Umbilical cord (tissue), 2 donors: Measurements from ENCODE around the gene CYB561D2. TPM values are rescaled to one million over a fixed set of nuclear protein-coding genes. Genes with fewer than 3 reads are reported as not detected.

Experiments used
- DNase-seq: peaks from one replicate; pipeline ENCODE4 v3.0.0-alpha.2; 2015; ENCODE audit warnings: low spot score
- total RNA-seq: library from RNA; depleted of rRNA; stranded (reverse); fragments of >200 nt; gene quantifications from one replicate; pipeline ENCODE4 v1.2.3, GENCODE V29; 2014; ENCODE audit warnings: low replicate concordance; ENCODE audit not compliant: insufficient read depth

Gene CYB561D2
- total RNA-seq, 1 donor from 2014 or later, result 15.4 TPM

DNA sequence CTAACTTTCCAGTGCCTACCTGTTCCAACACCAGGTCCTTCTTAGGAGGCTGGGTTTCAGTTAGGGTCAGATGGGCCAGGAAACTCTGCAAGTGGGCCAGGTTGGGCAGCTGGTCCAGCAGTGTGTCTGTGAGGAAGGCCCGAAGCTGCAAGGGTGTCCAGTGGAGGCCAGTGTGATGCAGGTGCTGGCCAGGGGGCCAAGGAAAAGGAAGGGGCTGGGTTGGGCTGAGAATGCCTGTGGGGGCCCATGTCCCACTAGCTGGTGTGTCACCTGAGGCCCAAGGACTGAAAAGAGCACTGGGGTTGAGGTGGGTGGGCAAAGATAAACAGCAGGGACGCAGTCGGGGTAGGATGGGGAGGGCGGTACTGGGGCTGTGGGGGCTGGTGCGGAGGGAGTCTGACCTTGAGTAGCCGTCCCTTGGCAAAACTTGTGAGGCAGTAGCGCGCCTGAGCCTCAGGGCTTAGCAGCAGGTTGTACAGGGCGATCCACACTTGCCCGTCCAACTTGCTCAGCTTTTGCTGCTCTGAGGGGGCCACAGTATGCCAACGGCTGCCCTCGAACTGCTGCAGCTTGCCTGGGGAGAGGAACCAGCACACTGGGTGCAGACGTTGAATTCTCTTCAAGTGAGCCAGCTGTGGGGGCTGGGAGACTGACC, 8.5 kb upstream of the CYB561D2 start:
- DNase-seq, result no peak

DNA sequence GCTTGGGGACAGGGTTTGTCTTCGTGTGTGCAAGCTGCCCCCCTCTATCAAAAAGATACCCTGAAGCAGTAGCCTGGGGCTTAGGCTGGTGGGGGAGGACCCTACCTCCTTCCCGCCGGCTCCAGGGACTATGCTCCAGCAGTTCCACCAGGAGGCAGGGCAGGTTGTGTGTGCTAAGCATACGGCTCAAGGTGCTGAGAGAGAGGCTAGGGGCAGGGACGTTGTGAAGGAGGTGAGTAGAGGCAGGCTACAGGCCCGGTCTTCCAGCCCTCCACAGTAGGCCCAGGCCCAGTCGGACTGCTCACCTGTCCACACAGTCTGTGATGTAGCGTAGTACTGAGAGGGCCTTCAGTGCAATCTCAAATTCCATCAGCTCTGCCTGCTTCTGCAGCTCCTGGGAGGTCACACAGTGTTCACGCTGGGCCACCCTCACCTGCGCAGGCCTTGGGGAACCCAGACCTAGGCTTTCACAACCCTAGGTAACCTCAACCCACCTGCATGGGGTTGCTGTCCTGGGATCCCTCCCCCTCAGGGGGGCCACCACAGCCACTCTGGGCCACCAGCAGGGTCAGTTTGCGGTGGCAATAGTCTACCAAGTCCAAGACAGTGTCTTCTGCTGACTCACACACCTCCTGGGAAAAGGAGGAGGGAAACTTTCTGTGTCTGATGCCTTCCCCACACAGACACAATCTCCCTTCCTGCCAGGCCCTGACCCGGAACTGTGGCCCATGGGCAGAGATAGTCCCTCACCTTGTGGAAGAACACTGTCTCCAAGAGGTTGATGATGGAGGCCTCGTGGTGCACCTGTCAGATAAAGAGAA, 7.6 kb upstream of the CYB561D2 start:
- DNase-seq, result no peak

DNA sequence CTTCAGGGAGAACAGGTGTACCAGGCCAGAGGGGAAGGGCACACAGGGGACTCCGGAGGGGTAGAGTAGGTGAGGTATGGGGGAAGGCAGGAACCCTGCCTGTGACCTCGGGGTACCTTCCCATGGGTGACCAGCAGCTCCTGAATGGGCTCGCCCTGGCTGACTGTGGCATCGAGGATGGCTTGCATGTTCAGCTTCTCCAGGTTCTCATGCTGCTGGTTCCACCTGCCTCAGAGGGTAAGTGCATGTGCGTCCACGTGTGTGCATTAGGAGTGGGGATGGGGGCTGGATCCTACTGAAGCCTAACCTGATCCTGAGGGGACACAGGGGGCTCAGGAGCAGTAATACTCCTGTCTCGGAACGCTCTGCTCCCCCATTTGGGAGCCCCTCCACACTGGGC, 5.7 kb upstream of the CYB561D2 start:
- DNase-seq, result no peak

DNA sequence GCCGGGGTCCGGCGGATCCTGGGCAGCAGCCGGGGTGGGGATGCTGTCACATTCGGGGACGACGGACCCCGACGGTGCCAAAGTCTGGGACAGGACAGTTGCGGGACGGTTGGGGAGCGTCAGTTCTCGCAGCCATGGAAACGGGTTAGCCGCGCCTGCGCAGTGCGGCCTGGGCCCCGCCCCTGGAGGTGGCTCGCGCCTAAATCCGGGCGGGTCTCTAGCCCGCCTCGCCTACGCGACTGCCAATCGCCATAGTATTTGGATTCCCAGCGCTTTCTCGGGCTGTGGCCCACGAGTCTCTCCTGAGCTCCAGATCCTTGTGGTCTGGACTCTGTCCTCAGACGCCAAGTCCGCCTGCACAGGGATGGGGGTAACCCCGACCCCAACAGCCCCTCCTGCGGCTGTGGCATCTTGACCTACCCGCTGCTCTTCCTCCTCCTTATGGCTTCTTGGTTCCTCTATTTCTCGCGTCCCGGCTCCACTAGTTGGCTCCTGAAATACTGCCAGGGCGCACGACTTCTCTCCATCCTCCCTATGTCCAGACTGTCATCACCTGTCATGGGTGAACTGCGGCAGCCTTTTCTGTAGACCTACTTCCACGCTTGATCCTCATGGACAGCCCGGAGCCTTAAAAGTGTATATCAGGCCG, 5.0 kb upstream of the CYB561D2 start, which contains the start of gene ZMYND10:
Gene ZMYND10 (minus strand): TSS at position 147 of the 649 bp plus-strand sequence. CDS start 153 bp downstream, outside the sequence.
- peak; percentile 58 for DNase-seq

DNA sequence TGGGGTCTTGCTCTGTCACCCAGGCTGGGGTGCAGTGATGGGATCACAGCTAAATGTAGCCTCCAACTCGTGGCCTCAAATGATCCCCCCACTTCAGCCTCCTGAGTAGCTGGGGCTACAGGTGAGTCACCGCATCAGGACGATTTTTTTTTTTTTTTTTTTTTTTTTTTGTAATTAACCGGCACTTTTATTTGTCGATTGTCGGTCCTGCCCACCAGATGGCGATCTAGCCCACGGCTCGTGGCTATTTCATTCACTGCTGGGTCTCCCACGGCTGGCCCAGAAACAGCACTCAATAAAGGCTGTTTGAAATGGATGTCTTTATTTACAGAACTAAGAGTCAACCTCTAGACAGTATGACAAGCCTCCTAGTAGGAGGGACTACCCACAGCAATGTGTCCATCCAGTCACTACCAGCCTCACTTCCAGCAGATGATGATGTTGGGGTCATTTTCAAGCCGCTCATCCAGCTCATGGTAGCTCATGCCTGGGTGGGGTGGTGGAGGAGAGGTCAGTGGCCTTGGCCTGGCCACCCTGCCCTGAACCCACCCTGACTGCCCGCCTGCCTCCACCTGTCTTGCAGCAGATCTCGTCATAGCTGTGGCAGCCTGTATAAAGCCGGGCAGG, 3.4 kb upstream of the CYB561D2 start:
- DNase-seq, result peak; percentile 65

DNA sequence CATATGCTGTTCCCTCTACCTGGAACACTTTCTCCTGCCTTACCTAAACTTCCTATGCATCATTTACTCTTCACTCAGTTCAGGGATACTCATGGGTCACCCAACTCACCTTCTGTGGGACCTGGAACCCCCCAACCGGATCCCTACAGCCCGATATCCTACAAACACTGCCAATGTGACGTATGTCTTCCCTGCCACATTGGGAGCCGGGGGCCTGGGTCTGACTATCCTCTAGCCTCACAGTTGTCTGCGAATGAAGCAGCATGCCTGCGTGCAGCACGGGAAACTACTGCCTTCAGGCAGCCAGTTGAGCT, 492 bp upstream of the CYB561D2 start:
- DNase-seq, result no peak

DNA sequence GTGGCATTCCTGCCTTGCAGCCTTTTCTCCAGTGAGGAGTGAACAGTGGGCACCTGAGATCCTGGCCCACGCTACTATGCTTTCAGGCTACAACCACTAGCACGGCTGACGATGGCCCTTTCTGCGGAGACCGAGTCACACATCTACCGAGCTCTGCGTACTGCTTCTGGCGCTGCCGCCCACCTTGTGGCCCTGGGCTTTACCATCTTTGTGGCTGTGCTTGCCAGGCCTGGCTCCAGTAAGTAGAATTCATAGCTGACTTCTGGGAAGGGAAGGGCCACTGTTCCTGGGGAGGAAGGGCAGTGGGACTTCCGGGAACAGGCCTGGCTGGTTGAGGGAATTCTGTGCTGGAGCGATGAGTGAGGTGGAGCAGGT, 648 bp downstream of the CYB561D2 start:
- no peak for DNase-seq

DNA sequence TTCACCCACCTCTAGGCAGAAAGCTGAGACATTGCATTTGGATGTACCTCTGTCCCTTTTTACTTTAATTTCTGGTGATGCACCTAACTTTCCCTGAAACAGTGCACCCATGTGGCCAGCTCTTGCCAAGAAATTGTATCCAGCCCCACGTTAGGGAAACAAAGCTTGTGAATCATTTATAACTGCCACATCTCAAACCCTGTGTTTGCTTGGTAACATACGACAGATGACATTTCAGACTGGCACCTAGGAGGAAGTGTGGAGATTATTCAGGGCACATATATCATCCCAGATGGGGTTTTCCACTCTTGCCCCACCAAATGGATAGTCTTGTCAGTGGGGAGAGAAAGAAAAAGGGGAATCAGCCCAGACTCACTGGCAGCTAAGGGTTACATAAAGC, 2.1 kb downstream of the CYB561D2 start:
- no peak for DNase-seq

DNA sequence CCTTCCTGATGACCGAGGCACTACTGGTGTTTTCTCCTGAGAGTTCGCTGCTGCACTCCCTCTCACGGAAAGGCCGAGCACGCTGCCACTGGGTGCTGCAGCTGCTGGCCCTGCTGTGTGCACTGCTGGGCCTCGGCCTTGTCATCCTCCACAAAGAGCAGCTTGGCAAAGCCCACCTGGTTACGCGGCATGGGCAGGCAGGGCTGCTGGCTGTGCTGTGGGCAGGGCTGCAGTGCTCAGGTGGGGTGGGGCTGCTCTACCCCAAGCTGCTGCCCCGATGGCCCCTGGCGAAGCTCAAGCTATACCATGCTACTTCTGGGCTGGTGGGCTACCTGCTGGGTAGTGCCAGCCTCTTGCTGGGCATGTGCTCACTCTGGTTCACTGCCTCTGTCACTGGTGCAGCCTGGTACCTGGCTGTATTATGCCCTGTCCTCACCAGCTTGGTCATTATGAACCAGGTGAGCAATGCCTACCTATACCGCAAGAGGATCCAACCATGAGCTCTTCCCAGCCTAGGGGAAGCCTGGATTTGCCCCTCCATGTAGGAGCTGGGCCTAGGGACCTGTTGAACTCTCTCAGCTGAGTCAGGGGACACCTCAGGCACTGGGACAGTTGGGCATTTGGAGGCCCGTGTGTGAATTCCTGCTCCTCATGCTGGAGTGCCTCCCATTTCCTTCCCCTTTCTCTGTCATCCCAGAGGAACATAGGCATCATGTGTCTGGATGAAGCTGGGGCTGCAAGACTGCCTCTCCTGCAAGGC, 2.8 kb downstream of the CYB561D2 start:
- DNase-seq, result no peak

DNA sequence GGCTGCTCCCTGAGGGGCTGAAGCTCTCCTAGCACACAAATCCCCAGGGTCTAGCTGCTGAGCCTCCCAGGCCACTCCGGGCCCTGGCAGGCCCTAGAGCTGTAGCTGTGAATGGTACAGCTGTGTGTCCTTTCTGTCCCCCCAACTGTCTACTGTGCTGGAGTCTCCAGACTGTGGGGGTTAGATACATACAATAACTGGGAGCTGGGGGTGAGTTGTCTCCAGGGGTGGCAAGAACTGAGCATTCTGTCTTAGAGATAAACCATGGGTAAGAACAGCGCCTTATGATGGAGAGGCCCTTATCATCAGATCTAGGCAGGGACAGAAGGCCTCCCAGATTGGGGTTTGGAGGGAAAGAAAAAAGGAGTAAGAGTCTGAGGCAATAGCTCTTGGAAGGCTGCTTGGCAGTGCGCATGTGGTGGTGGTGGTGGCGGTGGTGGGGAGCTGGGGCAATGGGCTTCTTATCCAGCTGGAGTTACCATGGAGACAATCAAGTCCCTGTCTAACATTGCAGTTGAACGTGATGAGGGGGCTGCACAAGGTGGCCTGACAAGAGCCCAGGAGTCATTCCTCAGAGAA, 3.6 kb downstream of the CYB561D2 start:
- DNase-seq, result no peak

DNA sequence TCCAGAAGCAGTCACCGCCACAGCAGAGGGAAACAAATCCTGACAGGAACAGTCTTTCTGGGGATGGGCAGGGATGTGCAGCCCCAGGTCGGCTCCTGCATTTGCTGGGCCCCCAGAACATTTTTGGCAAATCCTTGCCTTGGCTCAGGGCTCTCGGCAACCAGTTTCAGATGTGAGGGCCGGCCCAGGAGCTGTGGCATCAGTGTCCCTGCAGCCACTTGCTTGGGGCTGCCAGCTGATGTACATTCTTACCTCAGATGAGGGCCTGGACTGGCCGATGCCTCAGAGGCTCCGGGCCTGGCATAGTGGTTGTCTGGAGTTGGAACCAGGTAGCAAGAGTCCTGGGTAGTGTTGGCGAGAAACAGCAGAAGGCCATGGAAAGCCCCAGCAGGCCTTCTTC, 4.2 kb downstream of the CYB561D2 start:
- no peak for DNase-seq

DNA sequence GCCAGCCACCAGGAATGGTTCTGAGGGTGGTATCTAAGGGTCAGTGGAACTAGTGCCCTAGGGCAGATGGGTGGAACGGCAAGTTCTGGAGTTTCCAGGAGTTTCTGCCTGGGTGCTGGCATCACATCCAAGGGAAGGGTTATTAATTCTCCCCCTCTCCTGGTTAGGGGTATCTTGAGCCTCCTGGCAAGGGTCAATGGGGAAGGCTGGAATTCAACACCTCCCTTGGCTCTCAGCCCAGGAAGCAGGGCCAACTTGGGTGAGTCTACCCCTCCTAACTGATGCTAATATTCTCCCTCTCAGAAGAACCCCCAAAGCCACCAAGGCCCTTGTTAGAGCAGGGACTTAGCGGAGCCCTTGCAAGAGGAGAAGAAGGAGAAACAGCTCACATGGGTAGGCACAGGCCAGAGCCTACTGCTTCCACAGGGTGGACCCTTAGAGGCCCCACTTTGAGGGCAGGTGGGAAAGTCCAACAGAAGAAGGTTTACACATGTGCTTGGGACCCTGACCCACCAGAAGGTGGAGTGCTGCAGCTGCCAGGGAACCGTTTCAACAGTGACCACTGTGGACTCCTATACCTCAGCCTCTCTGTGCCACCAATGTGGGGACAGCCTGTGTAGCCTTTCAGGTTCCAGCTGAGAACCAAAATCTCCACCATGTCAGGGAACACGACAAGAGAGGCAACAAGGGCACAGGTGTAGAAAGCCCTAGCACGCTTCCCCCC, 5.3 kb downstream of the CYB561D2 start:
- no peak for DNase-seq

DNA sequence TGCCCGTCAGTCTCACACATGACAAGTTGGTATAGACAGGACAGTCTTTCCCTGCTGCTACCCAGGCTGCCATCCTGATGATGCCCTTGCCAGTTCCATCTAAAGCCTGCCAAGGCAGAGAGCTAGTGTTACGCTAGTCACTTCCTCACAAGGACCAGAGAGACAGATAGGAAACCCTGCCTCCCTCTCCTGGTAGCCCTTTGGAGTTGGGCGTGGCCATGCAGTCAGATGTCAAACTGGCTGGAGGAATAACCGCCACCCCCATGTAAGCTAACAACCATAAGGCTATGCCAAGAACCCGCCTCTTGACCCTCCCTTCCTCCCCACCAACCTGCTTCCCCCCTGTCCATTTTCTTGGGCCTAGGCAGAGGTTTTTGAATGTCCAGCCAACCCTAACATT, 5.9 kb downstream of the CYB561D2 start:
- DNase-seq, result no peak

DNA sequence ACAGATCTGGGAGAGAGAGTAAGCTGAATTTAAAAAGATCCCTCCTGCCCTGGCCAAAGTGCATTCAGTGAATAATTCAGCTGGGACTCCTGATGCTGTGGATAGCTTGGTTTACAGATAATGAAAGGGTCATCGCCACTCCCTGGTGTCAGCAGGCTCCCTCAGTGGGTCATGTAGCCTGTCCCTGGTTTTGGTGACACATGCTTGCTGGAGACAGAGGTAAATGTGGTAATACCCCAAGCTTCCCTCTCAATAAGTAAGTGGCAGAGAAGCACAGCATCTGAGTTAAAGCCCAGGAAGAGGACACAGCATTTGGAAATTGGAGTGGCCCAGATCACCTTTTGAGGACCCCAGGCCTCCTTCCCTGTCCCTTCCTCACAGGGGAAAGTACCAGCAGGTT, 6.8 kb downstream of the CYB561D2 start:
- no peak for DNase-seq

DNA sequence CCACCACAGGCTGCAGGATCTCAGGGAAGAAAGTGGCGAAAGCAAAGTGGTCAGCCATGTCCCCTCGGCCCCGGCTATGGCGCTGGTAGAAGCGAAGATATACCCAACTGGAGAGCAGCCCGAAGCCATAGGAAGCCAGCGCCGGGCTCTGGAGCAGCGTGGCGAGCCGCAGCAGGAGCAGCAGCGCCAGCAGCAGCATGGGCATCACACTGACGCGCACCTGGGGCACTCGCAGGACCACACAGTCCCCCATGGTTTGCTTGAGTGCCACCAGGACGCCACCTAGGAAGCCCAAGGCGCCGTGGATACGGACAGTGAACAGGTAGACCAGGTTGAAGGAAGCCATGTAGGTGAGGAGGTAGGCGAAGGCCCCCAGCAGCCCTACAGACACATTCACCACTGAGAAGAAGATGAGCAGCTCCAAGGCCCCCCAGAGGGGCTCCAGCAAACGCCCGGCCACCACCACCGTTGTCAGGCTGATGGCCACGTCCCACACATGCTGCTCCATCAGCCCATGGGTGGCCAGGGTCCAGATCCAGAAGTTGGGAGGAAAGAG, 7.8 kb downstream of the CYB561D2 start:
- DNase-seq, result no peak

DNA sequence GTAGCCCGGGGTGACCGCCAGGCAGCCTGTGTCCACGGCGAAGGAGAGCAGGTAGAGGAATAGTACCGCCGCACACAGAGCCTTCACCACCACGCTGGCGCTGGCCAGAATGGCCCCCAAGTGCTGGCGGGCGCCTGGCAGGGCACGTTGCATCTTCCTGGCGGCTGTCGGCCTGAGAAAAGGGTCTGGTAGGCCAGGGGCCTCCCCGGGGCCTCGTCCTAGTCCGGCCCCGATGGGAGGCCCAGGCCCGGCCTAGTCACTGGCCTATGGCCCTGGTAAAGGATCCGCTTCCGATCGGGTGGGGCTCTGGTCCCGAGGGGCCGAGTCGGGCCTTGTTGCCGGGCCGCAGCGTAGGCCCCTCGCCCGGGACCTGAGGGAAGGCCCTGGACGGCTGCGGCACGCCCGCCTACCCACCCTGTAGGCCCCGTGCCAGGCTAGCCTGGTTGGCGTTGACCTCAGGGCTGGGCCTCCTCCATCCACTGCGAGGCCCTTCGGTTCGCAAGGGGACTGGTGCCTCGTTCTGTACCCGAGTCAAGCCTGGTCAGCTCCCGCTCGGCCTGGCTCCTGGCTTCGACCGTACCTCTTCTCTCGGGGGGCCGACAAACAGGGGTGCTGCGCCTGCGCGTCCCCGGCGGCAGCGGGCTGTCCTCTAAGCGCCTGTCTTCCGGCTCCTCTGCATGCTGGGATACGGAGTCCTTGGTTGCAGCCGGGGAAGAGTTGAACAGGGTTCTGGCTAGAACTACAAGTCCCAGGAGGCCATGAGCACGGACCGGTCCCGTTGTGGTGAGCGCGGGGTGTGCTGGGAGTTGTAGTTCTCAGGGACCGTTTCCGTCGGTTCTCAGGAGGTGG, 8.5 kb downstream of the CYB561D2 start, which contains the start of gene TMEM115:
Gene TMEM115 (minus strand): TSS at position 611 of the 849 bp plus-strand sequence. CDS start 458 bp downstream, at position 153.
- peak; percentile 100 for DNase-seq

DNA sequence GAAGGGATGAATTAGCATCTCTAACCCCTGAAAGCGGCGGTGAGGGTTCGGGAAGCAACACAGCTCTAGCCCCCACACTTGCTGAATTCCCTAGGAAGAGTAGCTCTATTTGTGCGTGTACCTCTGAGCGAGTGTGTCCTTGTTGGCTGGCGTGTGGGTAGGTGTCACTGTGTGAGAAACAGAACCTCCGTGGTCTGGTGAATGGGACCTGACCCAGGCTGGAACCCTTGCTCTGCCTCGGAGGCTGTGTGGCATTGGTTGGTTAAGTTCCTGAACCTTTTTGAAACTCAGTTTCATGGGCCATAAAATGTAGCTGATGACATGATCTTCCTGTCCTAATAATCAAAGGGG, 9.1 kb downstream of the CYB561D2 start:
- no peak for DNase-seq

DNA sequence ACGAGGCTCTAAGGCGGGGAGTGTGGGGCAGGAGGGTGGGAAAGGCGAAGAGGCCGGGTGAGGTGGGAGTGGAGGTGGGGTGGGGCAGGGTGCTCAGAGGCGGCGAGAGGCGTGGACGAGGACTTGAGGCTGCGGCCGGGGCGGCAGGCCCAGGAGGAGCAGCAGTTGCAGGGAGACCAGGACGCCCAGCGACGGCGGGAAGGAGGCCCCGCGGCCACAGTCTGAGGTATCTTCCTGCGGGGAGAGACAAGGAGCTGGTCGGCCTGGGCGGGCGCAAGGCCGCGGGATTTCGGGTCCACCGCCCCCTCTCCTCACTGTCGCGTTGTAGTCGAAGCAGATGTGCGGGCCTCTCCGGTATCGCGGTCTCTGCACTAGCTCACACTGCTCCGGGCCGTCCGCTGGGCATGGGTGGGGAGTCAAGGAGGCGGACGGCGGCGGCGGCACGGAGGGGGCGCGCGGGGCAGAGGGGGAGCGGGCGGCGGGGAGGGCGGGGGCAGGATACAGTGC, 14.0 kb downstream of the CYB561D2 start:
- peak; percentile 51 for DNase-seq
